MM.1S (cell line): ENCODE results near the gene CDKN2D.

Source experiments
- EZH2 ChIP-seq: fragments of 300-600 bp; sonication (generic); optimal IDR thresholded peaks from 2 replicates; pipeline ENCODE3; 2017; ENCODE audit warnings: low read depth, mild to moderate bottlenecking, antibody characterized with exemption, low read length, mixed read lengths
- EZH2phosphoT487 ChIP-seq: fragments of 300-600 bp; sonication (generic); IDR thresholded peaks from 2 replicates; pipeline ENCODE4 v1.6.1; 2018; ENCODE audit warnings: antibody characterized with exemption, low read length
- TF ChIP-seq, protein P1 (sequence below): fragments of 300-600 bp; sonication (generic); IDR thresholded peaks from 2 replicates; pipeline ENCODE4 v1.5.1; 2016; ENCODE audit warnings: antibody characterized with exemption, low read length, mixed read lengths

DNA sequence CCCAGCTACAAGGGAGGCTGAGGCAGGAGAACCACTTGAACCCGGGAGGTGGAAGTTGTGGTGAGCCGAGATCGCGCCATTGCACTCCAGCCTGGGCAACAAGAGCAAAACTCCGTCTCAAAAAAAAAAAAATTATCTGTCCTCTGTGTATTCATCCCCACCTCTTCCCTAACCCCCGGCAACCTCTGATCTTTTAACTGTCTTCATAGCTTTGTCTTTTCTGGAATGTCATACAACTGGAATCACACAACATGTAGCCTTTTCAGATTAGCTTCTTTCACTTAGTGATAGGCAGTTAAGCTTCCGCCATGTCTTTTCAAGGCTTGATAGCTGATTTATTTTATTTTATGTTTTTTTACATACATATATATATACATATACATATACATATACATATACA lies 43.1 kb downstream of the CDKN2D start:
- TF ChIP-seq, protein P1, sequence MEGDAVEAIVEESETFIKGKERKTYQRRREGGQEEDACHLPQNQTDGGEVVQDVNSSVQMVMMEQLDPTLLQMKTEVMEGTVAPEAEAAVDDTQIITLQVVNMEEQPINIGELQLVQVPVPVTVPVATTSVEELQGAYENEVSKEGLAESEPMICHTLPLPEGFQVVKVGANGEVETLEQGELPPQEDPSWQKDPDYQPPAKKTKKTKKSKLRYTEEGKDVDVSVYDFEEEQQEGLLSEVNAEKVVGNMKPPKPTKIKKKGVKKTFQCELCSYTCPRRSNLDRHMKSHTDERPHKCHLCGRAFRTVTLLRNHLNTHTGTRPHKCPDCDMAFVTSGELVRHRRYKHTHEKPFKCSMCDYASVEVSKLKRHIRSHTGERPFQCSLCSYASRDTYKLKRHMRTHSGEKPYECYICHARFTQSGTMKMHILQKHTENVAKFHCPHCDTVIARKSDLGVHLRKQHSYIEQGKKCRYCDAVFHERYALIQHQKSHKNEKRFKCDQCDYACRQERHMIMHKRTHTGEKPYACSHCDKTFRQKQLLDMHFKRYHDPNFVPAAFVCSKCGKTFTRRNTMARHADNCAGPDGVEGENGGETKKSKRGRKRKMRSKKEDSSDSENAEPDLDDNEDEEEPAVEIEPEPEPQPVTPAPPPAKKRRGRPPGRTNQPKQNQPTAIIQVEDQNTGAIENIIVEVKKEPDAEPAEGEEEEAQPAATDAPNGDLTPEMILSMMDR: no peak
- no peak for TF ChIP-seq EZH2
- TF ChIP-seq EZH2phosphoT487: no peak
